GM19397 (cell line): ENCODE results near the gene DGCR8.

Experiments
- ATAC-seq: cut with Tn5 transposase; IDR thresholded peaks from one replicate; pipeline ENCODE4 v1.9.1; 2021; ENCODE audit warnings: mild to moderate bottlenecking, moderate library complexity; ENCODE audit not compliant: unreplicated experiment

The DGCR8 gene

GRCh38 chr22:20135806-20136602, 56.0 kb downstream of the DGCR8 start:
- no peak for ATAC-seq

- no peak for ATAC-seq
Observed at GRCh38 chr22:20136603-20136873, 56.5 kb downstream of the DGCR8 start.

DNA sequence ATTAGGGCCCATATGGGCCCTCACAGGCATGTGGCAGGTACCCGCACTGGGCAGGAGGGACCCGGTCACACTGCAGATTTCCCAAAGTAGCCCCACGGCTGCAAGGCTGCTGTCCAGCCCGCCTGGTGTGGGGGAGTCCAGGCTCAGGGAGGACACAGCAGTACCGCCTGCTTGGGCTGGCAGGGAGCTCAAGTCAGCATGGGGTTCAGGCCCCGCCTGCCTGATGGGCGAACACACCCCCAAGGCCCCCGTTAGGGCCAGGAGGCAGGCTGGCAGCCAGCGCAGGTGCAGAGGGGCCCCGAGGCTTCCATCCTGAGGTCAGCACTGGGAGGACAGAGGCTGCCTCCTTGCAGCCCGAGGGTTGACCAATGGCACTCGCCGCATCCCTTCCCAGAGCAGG, 57.1 kb downstream of the DGCR8 start:
- ATAC-seq: no peak

GRCh38 chr22:20137671-20138416, 57.8 kb downstream of the DGCR8 start:
- no peak for ATAC-seq

- no peak for ATAC-seq
Observed at GRCh38 chr22:20138417-20138738, 58.3 kb downstream of the DGCR8 start.

DNA sequence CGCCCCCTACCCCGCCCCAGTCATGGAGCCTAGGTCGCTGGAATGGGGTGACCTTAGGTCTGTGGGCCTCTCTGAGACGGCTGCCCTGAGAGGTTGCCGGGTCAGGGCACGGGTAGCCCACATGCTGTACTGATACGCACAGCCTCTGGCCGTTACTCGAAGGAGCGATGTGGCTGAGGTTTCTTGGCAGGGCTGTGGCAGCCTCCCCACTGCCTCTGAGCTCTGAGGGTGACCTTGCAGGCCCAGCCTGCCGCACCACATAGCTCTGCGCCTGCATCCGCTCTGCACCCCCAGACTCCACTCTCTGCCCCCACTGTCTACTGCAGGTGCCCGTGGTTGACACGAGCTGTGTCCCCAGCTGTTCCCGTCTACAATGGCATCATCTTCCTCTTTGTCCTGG, 58.8 kb downstream of the DGCR8 start:
- ATAC-seq: no peak

- ATAC-seq: no peak
Observed at GRCh38 chr22:20139391-20140106, 59.5 kb downstream of the DGCR8 start.

GRCh38 chr22:20140107-20140445, 60.0 kb downstream of the DGCR8 start:
- no peak for ATAC-seq

- no peak for ATAC-seq
Observed at GRCh38 chr22:20140521-20140964, 60.5 kb downstream of the DGCR8 start.

- ATAC-seq: no peak
Observed at GRCh38 chr22:20141186-20142077, 61.4 kb downstream of the DGCR8 start.

- ATAC-seq: no peak
Observed at GRCh38 chr22:20142711-20143621, 62.9 kb downstream of the DGCR8 start.

GRCh38 chr22:20143883-20144665, 64.0 kb downstream of the DGCR8 start:
- ATAC-seq: no peak

DNA sequence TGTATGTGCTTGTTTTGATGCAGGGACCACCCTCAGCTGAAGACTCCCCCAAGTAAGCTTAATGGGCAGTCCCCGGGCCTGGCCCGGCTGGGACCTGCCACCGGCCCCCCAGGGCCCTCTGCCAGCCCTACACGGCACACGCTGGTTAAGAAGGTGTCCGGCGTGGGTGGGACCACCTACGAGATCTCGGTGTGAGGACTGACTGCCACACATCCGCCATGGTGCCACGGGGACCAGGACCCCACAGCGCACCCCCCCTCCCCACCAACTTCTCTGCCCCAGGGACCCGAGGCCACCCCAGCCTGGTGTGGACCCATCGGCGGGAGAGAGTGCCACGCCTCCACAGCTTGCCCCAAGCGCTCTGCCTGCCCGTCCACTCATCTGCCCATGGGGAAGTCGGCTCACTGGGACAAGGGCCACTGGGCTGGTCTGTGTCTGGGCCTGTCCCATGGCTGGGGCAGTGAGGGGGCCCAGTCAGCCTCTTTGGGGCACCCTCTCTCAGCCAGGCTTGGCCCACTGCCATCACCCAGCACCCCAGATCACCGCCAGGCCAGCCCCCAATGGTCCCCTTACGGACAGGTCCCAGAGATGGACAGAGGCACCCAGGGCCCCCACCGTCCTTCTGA, 65.3 kb downstream of the DGCR8 start:
- ATAC-seq: no peak

- ATAC-seq: no peak
Observed at GRCh38 chr22:20145832-20146223, 65.8 kb downstream of the DGCR8 start.

GRCh38 chr22:20146777-20147176, 66.7 kb downstream of the DGCR8 start:
- no peak for ATAC-seq

- no peak for ATAC-seq
Observed at GRCh38 chr22:20147237-20147988, 67.4 kb downstream of the DGCR8 start.

DNA sequence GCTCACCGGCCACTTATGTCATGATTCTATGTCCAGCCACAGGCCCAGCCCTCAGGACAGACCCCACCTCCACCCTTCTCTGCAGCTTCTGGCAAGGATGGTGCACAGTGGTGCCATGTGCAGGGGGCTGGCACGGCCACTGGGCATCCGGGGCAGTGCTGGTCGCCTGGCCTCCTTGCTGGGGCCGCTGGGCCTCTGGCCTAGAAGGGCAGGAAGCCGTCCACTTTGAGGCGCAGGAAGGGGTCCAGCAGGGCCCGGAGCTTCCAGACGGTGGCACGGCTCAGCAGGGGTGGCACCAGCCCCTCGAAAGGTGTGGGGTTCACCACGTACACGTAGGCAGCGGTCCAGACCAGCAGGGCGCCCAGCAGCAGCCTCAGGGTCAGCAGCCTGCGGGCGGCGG, 68.4 kb downstream of the DGCR8 start:
- no peak for ATAC-seq
